HG02870 (cell line): ENCODE results near the gene LEFTY1.
"Not testable (repeated sequence)": the region's sequence is repeated elsewhere in the genome, so short reads cannot be mapped to it uniquely, and the experiment has no call there.

ENCODE experiments used
- ATAC-seq: cut with Tn5 transposase; IDR thresholded peaks from one replicate; pipeline ENCODE4 v1.9.1; 2021; ENCODE audit warnings: mild to moderate bottlenecking, moderate library complexity; ENCODE audit not compliant: unreplicated experiment

The LEFTY1 gene

DNA sequence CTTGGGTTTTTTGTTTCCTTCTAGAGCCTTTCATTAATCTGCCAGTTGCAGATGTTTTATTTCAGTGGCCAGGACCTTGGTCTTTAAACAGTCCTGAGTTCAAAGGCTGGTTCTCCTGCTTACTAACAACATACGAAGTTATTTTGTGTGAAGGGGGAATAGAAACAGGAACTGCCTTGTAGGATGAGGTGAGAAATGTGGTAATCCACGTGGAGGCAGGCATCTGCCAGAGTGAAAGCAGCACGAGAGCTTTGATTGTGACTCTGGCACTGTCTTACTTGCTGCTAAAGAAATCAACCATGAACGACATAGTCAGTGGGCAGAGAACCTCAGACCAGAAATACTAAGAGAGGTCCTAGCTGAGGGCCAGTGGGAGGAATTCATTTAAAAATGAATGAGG lies 37.1 kb downstream of the LEFTY1 start:
- no peak for ATAC-seq

- no peak for ATAC-seq
Observed at GRCh38 chr1:225850370-225850769, 38.6 kb downstream of the LEFTY1 start.

- ATAC-seq: no peak
Observed at GRCh38 chr1:225849925-225850324, 39.0 kb downstream of the LEFTY1 start.

GRCh38 chr1:225848030-225848955 lies 40.7 kb downstream of the LEFTY1 start:
- peak; percentile 67 for ATAC-seq

DNA sequence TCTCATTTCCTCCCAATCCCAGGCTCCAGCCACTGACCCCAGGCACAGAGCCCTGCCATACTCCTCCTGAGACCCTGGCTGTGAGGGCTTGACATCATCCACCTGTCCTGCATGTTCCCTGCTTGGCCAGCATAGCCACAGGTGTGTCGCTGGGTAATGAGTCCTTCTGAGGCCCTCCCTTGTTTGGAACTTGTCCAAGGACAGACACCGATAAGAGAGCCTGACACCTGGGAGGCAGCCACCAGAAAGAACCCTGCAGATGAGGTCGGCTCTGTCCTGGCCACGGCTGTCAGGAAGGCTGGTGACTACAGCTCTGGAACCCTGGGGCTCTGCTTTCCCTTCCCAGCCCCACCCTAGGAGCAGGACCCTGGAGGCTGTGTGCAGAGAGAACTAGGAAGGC lies 41.3 kb downstream of the LEFTY1 start:
- ATAC-seq: no peak

DNA sequence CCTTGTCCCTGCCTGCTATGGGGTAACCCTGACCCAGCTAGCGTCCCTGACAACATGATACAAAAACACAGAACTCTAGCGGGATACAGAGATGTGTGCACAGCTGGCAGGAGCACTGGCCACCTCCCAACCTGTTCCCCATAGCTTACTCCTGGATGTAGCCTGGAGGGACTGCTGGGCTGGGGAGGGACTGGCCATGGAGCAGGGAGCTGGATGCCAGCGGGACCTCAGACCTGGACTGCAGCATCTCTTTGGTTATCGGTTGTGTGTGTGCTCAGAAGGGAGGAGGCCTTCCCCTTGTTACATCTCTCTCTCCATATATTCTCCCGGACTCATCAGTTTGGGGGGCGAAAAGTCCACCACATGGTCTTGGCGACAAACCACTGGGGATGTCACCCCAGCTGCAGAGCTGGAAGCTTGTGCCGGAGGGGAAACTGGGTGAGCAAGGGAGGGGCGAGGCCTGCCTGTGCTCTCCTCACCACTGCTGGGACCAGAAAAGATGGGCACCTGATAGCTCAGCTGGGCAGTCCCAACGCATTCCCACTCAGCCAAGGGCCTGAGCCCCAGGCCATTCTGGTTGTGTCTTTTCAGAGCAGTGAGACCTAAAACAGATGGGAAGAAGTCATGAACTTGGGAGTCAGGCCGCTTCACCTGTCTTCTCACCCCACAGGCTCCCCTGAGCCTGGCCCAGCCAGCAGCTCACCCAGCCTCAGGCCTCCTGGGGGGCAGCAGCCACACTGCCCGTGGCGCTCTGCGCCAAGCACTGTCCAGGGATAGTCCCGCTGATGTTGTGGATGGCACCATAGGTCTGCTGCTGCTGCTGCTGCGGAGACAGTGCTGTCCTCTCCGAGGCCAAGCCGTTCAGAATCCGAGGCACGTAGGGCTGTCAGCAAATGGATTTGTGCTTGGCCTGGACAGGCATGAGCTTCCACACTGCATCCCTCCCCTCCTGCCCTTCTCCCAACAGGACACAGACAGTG lies 42.3 kb downstream of the LEFTY1 start:
- ATAC-seq: no peak

DNA sequence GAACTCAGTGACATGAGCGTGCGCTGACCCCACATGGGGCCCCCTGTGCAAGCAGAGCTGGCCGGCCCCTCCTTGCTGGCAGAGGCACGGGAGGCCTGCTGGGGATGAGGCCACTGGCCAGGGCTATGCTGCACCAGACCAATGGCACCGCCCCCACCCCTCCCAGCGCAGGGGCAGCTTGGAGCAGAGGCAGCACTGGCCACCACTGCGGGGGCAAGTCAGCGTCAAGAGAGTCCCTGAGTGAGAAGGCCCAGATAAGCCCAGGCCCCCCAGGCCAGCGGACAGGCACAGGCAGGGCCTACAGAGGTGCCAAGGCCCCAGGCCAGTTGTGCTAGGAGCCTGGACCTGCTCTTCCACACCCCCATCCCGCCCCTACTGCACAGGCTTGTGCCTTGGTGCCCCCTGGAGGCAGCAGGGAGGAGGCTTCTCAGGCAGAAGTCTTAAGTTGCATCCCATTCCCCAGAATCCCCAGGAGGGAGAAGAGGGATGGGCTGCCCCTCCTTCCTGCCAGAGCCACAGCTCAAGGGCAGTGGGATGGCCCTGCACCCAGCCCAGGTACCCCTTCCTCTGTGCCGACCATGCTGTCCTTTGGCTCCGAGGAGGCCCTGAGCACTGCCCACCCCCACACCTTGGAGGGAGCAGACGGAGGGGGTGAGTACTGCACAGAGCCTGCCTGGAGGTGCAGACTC lies 43.2 kb downstream of the LEFTY1 start:
- ATAC-seq: no peak

- no peak for ATAC-seq
Observed at GRCh38 chr1:225845097-225845496, 43.8 kb downstream of the LEFTY1 start.

DNA sequence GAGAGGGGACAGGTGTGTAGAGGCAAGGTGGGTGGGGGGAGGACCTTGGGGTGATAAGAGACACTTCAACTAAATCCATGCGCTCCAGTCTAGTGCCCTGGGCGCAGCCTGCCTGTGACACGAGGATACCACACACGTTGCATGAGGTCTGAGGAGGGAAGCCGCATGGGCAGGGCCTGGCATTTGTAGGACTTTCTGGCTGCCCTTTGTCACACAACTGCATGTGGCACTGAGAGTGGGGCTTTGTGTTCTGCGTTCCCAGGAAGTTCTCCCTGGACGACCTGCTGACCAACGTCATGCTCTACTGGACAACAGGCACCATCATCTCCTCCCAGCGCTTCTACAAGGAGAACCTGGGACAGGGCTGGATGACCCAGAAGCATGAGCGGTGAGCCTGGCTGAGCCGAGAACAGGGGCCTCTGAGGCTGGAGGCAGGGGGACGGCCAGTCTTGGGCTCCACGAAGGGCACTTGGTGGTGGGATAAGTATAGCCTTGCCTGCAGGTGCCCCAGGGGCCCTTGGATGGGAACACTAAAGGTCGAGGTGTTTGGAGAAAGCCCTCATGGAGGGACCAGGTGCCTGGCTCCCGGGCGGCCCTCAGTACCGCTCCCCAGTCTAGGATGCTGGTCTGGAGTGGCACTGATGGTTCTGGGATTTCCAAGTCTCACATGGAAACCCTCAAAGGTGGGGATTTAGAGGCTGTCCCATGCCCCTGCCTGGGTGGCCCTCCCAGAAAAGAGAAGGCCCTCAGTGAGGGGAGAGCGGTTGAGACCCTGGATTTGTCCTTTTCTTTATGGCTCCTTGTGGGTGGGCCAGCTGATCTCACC lies 44.5 kb downstream of the LEFTY1 start:
- no peak for ATAC-seq

GRCh38 chr1:225843426-225843795 lies 45.5 kb downstream of the LEFTY1 start:
- no peak for ATAC-seq

DNA sequence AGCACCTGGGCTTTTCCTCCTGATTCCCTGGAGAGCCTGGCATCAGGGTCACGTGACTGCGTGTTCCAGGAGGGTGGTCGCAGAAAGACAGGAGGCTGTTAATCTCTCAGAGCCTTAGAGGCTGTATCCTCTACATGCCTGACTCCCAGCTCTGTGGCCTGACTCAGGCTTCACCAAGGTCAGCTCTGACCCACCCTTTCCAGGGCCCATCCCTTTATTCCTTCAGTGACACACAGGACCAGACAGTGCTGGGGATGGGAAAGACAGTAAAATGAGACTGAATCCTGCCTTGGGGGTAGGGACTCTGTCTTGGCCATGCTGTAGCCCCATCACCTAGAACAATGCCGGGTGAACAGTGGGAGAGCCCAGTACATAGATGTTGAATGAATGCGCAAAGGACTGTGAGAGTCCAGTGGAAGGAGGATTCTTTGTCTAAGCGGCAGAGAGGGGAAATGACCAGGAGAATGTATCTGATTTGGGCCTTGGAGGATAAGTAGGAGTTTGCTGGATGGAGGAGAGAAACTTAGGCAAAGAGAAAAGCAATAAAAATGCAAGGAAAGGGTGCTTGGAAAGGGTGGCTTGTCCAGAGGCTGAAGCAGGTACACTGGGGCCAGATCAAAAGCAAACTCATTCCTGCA lies 46.0 kb downstream of the LEFTY1 start:
- no peak for ATAC-seq

DNA sequence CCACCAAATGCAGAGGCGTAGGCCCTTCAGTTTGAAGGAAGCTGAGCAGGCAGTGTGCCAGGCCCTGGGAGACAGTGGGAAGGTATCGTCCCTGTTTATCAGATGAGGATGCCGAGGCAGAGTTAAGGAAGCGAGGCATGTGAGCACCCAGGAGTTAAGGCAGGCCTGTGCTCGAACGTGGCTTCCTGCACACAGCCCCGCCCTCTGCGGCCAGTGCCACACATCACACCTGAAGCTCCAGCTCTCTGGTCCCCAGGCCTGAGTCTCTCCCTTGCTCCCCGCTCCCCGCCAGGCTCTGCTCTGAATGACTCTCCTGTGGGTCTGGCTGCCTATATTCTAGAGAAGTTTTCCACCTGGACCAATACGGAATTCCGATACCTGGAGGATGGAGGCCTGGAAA lies 46.9 kb downstream of the LEFTY1 start:
- no peak for ATAC-seq

DNA sequence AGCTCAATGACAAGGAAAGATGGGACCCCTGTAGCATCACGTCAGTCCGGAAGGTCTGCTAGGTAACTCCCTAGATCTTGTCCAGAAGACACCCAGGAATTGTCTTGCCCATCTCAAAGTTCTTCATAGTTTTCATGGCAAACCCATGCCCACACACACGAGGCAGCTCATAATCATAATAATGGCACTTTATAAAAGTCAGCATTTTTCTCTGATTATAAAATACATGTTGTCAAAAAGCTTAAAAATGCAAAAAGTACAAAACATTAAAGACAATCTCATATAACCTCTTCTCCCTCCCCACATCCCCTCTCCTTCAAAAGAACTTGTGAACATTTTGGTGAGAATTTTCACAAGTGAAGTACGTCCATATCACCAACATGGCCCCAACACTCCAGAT lies 48.2 kb downstream of the LEFTY1 start:
- no peak for ATAC-seq

DNA sequence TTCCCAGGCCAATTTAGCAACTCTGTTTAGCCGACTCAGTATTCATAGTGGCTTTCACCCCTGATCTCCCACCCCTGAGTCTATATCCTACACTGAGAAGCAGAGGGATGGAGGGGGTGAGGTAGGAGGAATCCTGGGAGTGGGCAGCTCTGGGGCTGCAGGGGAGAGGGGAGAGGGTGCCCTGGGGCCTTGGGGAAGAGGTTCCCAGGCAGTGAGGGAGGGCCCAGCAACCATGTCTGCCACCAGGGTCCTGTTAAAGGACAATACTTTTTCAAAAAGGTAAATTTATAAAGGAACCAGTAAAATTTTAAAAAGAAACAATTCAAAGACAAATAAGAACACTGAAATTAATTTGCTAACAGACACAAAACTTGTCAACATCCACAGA lies 48.7 kb downstream of the LEFTY1 start:
- no peak for ATAC-seq

GRCh38 chr1:225838793-225839192 lies 50.2 kb downstream of the LEFTY1 start:
- ATAC-seq: no peak

- ATAC-seq: not testable (repeated sequence)
Observed at GRCh38 chr1:225836296-225836695, 52.6 kb downstream of the LEFTY1 start.
